H1 (cell line): ENCODE results near the gene NF1. TPM values are rescaled to one million over a fixed set of nuclear protein-coding genes. Genes with fewer than 3 reads are reported as not detected.
A peak's percentile ranks its signal among the peaks of the same experiment; 100 is the strongest.

ENCODE experiments used
- CTCF ChIA-PET: fragments of 300-600 bp; sonication (Branson Sonifier 250); formaldehyde crosslinking; loops from one replicate; lab custom pipeline; 2021; ENCODE audit not compliant: partially characterized antibody; lab: Charles Lee
- POLR2A ChIA-PET: fragments of 300-600 bp; sonication (Branson Sonifier 250); formaldehyde crosslinking; loops from one replicate; lab custom pipeline; 2021; ENCODE audit warnings: inconsistent platforms; ENCODE audit not compliant: partially characterized antibody; lab: Charles Lee
- DNase-seq, 2 experiments: peaks; one replicate each; pipeline versions ENCODE4 v3.0.0 to v3.0.0-alpha.2; 2010 to 2022; ENCODE audit warnings: low spot score in 2 of 2, low read depth in 1 of 2, mixed read lengths in 1 of 2
- FAIRE-seq: peaks from 2 replicates; lab custom pipeline; 2011; peaks lifted over from hg19 to GRCh38; lab: Jason Lieb, UNC
- H2AFZ ChIP-seq: 2 replicates; pipeline ENCODE4 v1.8.1; 2012; ENCODE audit warnings: low read length, inconsistent platforms
- H2AK5ac ChIP-seq: 2 replicates; pipeline ENCODE4 v1.6.1; 2013; ENCODE audit warnings: low read depth, low read length
- H2BK120ac ChIP-seq: replicated peaks from 2 replicates; pipeline ENCODE3; 2013; ENCODE audit warnings: low read depth, low read length, inconsistent platforms
- H2BK12ac ChIP-seq: 2 replicates; pipeline ENCODE4 v1.6.1; 2013; ENCODE audit warnings: low read depth, low read length
- H2BK15ac ChIP-seq: 2 replicates; pipeline ENCODE4 v1.6.1; 2013; ENCODE audit warnings: low read length
- H2BK20ac ChIP-seq: 2 replicates; pipeline ENCODE4 v1.6.1; 2013; ENCODE audit warnings: low read length
- H2BK5ac ChIP-seq: 2 replicates; pipeline ENCODE4 v1.6.1; 2013; ENCODE audit warnings: low read depth, low read length
- H3K14ac ChIP-seq: 2 replicates; pipeline ENCODE4 v1.6.1; 2013; ENCODE audit warnings: inconsistent platforms; ENCODE audit not compliant: insufficient read length
- H3K18ac ChIP-seq: 2 replicates; pipeline ENCODE4 v1.6.1; 2013; ENCODE audit warnings: low read length; ENCODE audit errors: extremely low read depth
- H3K23ac ChIP-seq: 2 replicates; pipeline ENCODE4 v1.6.1; 2013; ENCODE audit warnings: inconsistent platforms; ENCODE audit not compliant: insufficient read length
- H3K23me2 ChIP-seq: 2 replicates; pipeline ENCODE4 v1.6.1; 2013; ENCODE audit warnings: low read depth, low read length
- H3K27ac ChIP-seq: 2 replicates; pipeline ENCODE4 v1.6.1; 2011; ENCODE audit warnings: low read depth, low read length, inconsistent platforms
- H3K27me3 ChIP-seq, 4 experiments: replicated peaks in 1 of 4; 1 replicate in 1 of 4; 2 replicates in 3 of 4; pipeline versions ENCODE4 v1.6.1 to v1.8.1; 2011 to 2013; ENCODE audit warnings: low read length in 3 of 4, mild to moderate bottlenecking in 3 of 4, inconsistent platforms in 2 of 4, mixed read lengths in 2 of 4, moderate library complexity in 1 of 4; ENCODE audit not compliant: control insufficient read depth in 3 of 4, insufficient read depth in 3 of 4; ENCODE audit errors: extremely low read depth in 1 of 4
- H3K36me3 ChIP-seq, 4 experiments: 2 replicates each; pipeline versions ENCODE4 v1.6.1 to v1.8.1; 2011 to 2013; ENCODE audit warnings: mild to moderate bottlenecking in 4 of 4, low read length in 3 of 4, moderate library complexity in 2 of 4, control low read depth in 1 of 4, inconsistent platforms in 1 of 4; ENCODE audit not compliant: insufficient read depth in 4 of 4, control insufficient read depth in 2 of 4
- H3K4ac ChIP-seq: replicated peaks from 2 replicates; pipeline ENCODE3; 2013; ENCODE audit warnings: low read length, low read depth, mixed read lengths, inconsistent platforms; ENCODE audit not compliant: insufficient read length
- H3K4me1 ChIP-seq, 4 experiments: replicated peaks in 1 of 4; 1 replicate in 1 of 4; 2 replicates in 3 of 4; pipeline versions ENCODE4 v1.6.1 to v1.8.1; 2011 to 2013; ENCODE audit warnings: low read length in 3 of 4, inconsistent platforms in 2 of 4, mixed read lengths in 1 of 4; ENCODE audit not compliant: insufficient read depth in 4 of 4, control insufficient read depth in 3 of 4
- H3K4me2 ChIP-seq, 2 experiments: 2 replicates each; pipeline versions ENCODE4 v1.6.1 to v1.8.1; 2011 to 2013; ENCODE audit warnings: low read depth in 2 of 2, low read length in 2 of 2, control low read depth in 1 of 2, inconsistent platforms in 1 of 2, mild to moderate bottlenecking in 1 of 2; ENCODE audit not compliant: insufficient read depth in 1 of 2
- H3K4me3 ChIP-seq, 4 experiments: fragments of 200-600, 300-600 bp in 1 of 4; sonication (generic), shearing (Covaris generic), sonication (Bioruptor Twin) in 1 of 4; 2 replicates each; pipeline versions ENCODE4 v1.5.1 to v1.8.1; 2011 to 2016; ENCODE audit warnings: low read length in 4 of 4, low read depth in 3 of 4, control low read depth in 2 of 4, inconsistent platforms in 2 of 4, mild to moderate bottlenecking in 2 of 4, mixed read lengths in 1 of 4, moderate library complexity in 1 of 4; ENCODE audit not compliant: insufficient read depth in 2 of 4; ENCODE audit errors: extremely low read depth in 1 of 4
- H3K56ac ChIP-seq: replicated peaks from 2 replicates; pipeline ENCODE3; 2013; ENCODE audit warnings: low read depth, mild to moderate bottlenecking, mixed read lengths, low read length, inconsistent platforms; ENCODE audit not compliant: insufficient read length
- H3K79me1 ChIP-seq: 2 replicates; pipeline ENCODE4 v1.6.1; 2013; ENCODE audit warnings: low read depth, low read length, control low read depth
- H3K79me2 ChIP-seq, 2 experiments: 2 replicates each; pipeline versions ENCODE4 v1.6.1 to v1.8.1; 2012 to 2013; ENCODE audit warnings: low read length in 2 of 2, mild to moderate bottlenecking in 2 of 2, inconsistent platforms in 1 of 2; ENCODE audit not compliant: insufficient read depth in 2 of 2, control insufficient read depth in 1 of 2
- H3K9ac ChIP-seq, 4 experiments: replicated peaks in 1 of 4; 1 replicate in 1 of 4; 2 replicates in 3 of 4; pipeline versions ENCODE4 v1.6.1 to v1.8.1; 2011 to 2013; ENCODE audit warnings: low read depth in 3 of 4, low read length in 3 of 4, control low read depth in 2 of 4, mild to moderate bottlenecking in 2 of 4, moderate library complexity in 2 of 4, inconsistent platforms in 1 of 4; ENCODE audit errors: extremely low read depth in 1 of 4
- H3K9me3 ChIP-seq, 2 experiments: 2 replicates each; pipeline versions ENCODE4 v1.6.1 to v1.8.1; 2012 to 2013; ENCODE audit warnings: mild to moderate bottlenecking in 2 of 2, moderate library complexity in 2 of 2, control low read depth in 1 of 2, inconsistent platforms in 1 of 2, low read depth in 1 of 2, low read length in 1 of 2, mixed read lengths in 1 of 2; ENCODE audit not compliant: insufficient read depth in 2 of 2
- H4K20me1 ChIP-seq, 2 experiments: replicated peaks in 1 of 2; 2 replicates each; pipeline versions ENCODE3 to v1.8.1; 2011 to 2013; ENCODE audit warnings: inconsistent platforms in 2 of 2, low read length in 2 of 2, mild to moderate bottlenecking in 1 of 2; ENCODE audit not compliant: insufficient read depth in 2 of 2, control insufficient read depth in 1 of 2
- H4K5ac ChIP-seq: 2 replicates; pipeline ENCODE4 v1.6.1; 2013; ENCODE audit warnings: low read length, low read depth, mixed read lengths, inconsistent platforms; ENCODE audit not compliant: insufficient read length
- H4K8ac ChIP-seq: 2 replicates; pipeline ENCODE4 v1.8.0; 2013; ENCODE audit warnings: mild to moderate bottlenecking, moderate library complexity, low read length, inconsistent platforms; ENCODE audit not compliant: insufficient read depth; ENCODE audit errors: extremely low read depth
- H4K91ac ChIP-seq: replicated peaks from 2 replicates; pipeline ENCODE3; 2013; ENCODE audit warnings: low read length, mixed read lengths, inconsistent platforms; ENCODE audit not compliant: insufficient read length
- ATF2 ChIP-seq: IDR thresholded peaks from 2 replicates; pipeline ENCODE4 v1.6.1; 2012; ENCODE audit warnings: low read length, inconsistent platforms
- E2F6 ChIP-seq: IDR thresholded peaks from 2 replicates; pipeline ENCODE4 v1.6.1; 2012; ENCODE audit warnings: inconsistent platforms
- SUZ12 ChIP-seq: fragments of 200-600 bp; sonication (generic); IDR thresholded peaks from 2 replicates; pipeline ENCODE4 v1.6.1; 2012; ENCODE audit warnings: mild to moderate bottlenecking, inconsistent platforms, low read length, moderate library complexity, mixed read lengths
- YY1 ChIP-seq: IDR thresholded peaks from 2 replicates; pipeline ENCODE4 v1.6.1; 2011; ENCODE audit warnings: low read depth, mild to moderate bottlenecking, low read length
- WGBS, 2 experiments: shearing (Covaris generic) in 1 of 2; methylation state at CpG; one replicate each; pipeline versions ENCODE4 v1.1.6 to v1.1.7; 2013 to 2015; ENCODE audit warnings: low lambda C conversion rate in 2 of 2, mixed read lengths in 2 of 2, inconsistent platforms in 1 of 2, low coverage in 1 of 2, missing lambda C conversion rate in 1 of 2; ENCODE audit not compliant: insufficient replicate concordance in 2 of 2, insufficient coverage in 1 of 2, insufficient read length in 1 of 2; ENCODE audit errors: extremely low coverage in 1 of 2, missing lambda C conversion rate in 1 of 2; 5-methylcytosine and 5-hydroxymethylcytosine counted together
- polyA plus RNA-seq, 7 experiments: library from polyadenylated mRNA; depleted of rRNA in 3 of 7; stranded (reverse) in 5 of 7; unstranded in 2 of 7; fragments of >200 nt in 5 of 7; fragments of 200-250 nt in 2 of 7; gene quantifications; 1 replicate in 5 of 7; 2 replicates in 1 of 7; 4 replicates in 1 of 7; pipeline versions ENCODE4 v1.2.1 to v1.2.3, GENCODE V29; 2011 to 2013; ENCODE audit warnings: missing spikeins in 2 of 7, mixed read lengths in 2 of 7
- total RNA-seq: library from RNA; stranded (reverse); fragmentation: NEBNext Ultra II Directional; extraction: Animal tissue kit (Norgen Biotek cat#: 25700); gene quantifications from 2 replicates; pipeline ENCODE4 v1.2.1, GENCODE V29; 2021

NF1 gene
- total and polyA plus RNA-seq, 2 of the 8 experiments (the other 6 are each of a cell fraction or from before 2014, with no cell fraction given) = 19.3 to 29.6 TPM

- no peak overlapping the region for H2BK120ac ChIP-seq
- peaks cover 0 to 5% of the 10 kb centered on the region in 2 experiments for H4K20me1 ChIP-seq
- DNase-seq (no peak), FAIRE-seq (no peak)
- H2BK12ac ChIP-seq = no peak overlapping the region
- H3K27ac ChIP-seq = no peak overlapping the region
- no peak for TF ChIP-seq SUZ12
- TF ChIP-seq ATF2 = no peak
- no peak for TF ChIP-seq E2F6
- no peak for TF ChIP-seq YY1
- H3K4me2 ChIP-seq = no peak overlapping the region
- 86% methylated on average over 3 of the region's 3 CpGs; no CpG with 5 or more reads in 1 of the 2 experiments for WGBS, 2 experiments
- no peak overlapping the region for H4K8ac ChIP-seq
- H4K5ac ChIP-seq = no peak overlapping the region
- peaks cover 0 to 1% (median 0%) of the 10 kb centered on the region in 4 experiments; a peak in 1 of 7 replicates for H3K27me3 ChIP-seq
- H3K4me1 ChIP-seq = peaks cover 3 to 11% (median 9%) of the 10 kb centered on the region in 4 experiments
- no peak overlapping the region for H3K4me3 ChIP-seq
- POLR2A ChIA-PET = interaction anchor here (0.6 to 0.7 kb wide), 2 partner anchors 15 to 25 kb away, joined by 3 read pairs; no protein-coding TSS in a partner anchor
- H3K9ac ChIP-seq = no peak overlapping the region
- no peaks in the 10 kb centered on the region for H3K9me3 ChIP-seq
- CTCF ChIA-PET = interaction anchor here (0.7 to 2.1 kb wide), 4 partner anchors 14 to 88 kb away, joined by 3 to 4 read pairs (median 3); no protein-coding TSS in a partner anchor
- H3K23me2 ChIP-seq = no peaks in the 10 kb centered on the region
- no peak overlapping the region for H2BK20ac ChIP-seq
- no peak overlapping the region for H2AFZ ChIP-seq
- H2AK5ac ChIP-seq = no peak overlapping the region
- H3K36me3 ChIP-seq = no peaks in the 10 kb centered on the region
- no peak overlapping the region for H3K56ac ChIP-seq
- no peak overlapping the region for H3K18ac ChIP-seq
- H3K79me2 ChIP-seq = peaks cover 0 to 76% of the 10 kb centered on the region in 2 experiments; a peak in 3 of 4 replicates
- H2BK5ac ChIP-seq = no peak overlapping the region
- H2BK15ac ChIP-seq = 0 out of 2 replicates have a peak overlapping the region, but pooled peaks have one; percentile 1
- H4K91ac ChIP-seq = no peak overlapping the region
- no peak overlapping the region for H3K4ac ChIP-seq
- peaks cover 5% of the 10 kb centered on the region; the same call in 1 of the 2 replicates for H3K79me1 ChIP-seq
- no peak overlapping the region for H3K14ac ChIP-seq
- no peak overlapping the region for H3K23ac ChIP-seq
Measured at GRCh38 chr17:31128241-31128640, 33.5 kb downstream of the NF1 start.
